ENCODE results near the gene TSPAN9.

DNA sequence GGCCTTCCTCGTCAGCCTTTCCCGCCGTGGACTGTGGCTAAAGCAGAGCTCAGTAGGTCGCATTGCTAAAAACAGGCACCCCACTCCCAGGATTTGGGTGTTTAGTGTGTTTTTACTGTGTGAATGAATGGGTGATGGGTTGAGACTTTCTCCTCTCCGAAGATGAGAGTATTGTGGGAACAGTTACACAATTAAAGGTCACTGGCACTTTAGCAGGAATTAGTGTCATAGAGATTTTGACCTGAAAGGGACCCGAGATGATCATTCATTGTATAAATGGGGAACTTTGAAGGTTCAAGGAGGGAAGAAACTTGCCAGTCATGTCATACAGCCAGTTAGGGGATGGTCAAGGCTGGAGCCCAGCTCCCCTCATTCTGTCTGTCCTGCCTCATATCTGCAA lies 56.9 kb downstream of the TSPAN9 start:
- TF ChIP-seq, protein P1, sequence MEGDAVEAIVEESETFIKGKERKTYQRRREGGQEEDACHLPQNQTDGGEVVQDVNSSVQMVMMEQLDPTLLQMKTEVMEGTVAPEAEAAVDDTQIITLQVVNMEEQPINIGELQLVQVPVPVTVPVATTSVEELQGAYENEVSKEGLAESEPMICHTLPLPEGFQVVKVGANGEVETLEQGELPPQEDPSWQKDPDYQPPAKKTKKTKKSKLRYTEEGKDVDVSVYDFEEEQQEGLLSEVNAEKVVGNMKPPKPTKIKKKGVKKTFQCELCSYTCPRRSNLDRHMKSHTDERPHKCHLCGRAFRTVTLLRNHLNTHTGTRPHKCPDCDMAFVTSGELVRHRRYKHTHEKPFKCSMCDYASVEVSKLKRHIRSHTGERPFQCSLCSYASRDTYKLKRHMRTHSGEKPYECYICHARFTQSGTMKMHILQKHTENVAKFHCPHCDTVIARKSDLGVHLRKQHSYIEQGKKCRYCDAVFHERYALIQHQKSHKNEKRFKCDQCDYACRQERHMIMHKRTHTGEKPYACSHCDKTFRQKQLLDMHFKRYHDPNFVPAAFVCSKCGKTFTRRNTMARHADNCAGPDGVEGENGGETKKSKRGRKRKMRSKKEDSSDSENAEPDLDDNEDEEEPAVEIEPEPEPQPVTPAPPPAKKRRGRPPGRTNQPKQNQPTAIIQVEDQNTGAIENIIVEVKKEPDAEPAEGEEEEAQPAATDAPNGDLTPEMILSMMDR (IDR thresholded peaks at IDR 0.05), result no peak
- TF ChIP-seq POLR2AphosphoS5 (IDR thresholded peaks at IDR 0.05), result no peak
